NCI-H510A treated with DMSO at 0.1 percent for 48 hours (cell line): ENCODE data around the gene DNER.
"Not testable (repeated sequence)": the region's sequence is repeated elsewhere in the genome, so short reads cannot be mapped to it uniquely, and the experiment has no call there.

ENCODE experiments used
- DNase-seq: peaks from one replicate; lab custom pipeline; 2025; lab: John Stamatoyannopoulos, UW

The DNER gene, protein sequence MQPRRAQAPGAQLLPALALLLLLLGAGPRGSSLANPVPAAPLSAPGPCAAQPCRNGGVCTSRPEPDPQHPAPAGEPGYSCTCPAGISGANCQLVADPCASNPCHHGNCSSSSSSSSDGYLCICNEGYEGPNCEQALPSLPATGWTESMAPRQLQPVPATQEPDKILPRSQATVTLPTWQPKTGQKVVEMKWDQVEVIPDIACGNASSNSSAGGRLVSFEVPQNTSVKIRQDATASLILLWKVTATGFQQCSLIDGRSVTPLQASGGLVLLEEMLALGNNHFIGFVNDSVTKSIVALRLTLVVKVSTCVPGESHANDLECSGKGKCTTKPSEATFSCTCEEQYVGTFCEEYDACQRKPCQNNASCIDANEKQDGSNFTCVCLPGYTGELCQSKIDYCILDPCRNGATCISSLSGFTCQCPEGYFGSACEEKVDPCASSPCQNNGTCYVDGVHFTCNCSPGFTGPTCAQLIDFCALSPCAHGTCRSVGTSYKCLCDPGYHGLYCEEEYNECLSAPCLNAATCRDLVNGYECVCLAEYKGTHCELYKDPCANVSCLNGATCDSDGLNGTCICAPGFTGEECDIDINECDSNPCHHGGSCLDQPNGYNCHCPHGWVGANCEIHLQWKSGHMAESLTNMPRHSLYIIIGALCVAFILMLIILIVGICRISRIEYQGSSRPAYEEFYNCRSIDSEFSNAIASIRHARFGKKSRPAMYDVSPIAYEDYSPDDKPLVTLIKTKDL

DNA sequence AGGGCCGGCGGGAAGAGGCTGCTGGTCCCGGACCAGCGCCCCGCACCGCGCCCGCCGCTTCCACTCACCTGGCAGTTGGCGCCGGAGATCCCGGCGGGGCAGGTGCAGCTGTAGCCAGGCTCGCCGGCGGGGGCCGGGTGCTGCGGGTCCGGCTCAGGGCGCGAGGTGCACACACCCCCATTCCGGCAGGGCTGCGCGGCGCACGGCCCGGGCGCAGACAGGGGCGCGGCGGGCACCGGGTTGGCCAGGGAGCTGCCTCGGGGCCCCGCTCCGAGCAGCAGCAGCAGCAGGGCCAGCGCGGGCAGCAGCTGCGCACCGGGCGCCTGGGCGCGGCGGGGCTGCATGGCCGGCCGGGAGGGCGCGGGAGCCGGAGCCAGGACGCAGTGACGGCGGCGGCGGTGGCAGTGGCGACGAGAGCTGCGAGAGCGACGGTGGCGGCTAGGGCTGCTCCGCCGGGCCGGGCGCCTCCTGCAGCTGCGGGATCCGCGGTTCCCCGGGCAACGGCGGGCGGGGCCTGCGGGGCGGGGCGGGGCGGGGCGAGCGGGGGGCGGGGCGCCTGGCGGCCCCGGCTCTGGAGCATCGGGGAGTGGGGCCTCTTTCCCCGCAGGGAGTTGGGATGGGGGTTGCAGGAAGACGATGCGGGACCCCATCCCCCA is at the start of gene DNER:
Gene DNER, minus strand, starts transcription at position 476 of the 656 bp plus-strand sequence. Its CDS starts 132 bp downstream, at position 344.
- peak; percentile 78 for DNase-seq

DNA sequence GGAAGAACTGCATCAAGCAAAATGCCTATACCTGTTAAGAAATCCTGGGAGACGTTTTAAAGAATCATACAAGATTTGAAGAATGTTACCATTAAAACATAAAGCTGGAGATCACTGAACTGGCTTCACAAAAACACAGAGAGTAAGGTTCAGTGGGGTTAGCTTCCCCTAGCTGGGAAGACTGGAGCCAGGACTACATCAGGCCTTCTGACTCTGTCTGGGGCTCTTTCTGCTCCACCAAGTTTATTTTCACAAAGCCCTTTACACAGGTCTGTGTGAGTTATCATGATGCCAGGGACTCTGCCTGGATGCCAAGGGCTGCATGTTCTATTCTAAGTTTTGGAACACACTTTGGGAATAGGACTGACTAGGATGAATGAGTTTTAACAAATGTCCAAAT is 47.3 kb upstream of the DNER start:
- DNase-seq: no peak

DNA sequence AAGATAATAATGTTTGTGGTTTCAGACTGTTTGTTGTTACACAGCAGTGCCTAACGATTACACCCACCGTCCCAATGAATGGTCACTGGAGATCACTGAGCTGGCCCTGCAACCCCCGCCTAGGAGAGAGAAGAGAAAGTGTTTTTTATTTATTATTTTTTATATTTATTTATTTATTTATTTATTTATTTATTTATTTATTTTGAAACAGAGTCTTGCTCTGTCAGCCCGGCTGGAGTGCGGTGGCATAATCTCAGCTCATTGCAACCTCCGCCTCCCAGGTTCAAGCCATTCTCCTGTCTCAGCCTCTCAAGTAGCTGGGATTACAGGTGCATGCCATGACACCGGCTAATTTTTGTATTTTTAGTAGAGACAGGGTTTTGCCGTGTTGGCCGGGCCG is 43.1 kb upstream of the DNER start:
- DNase-seq: not testable (repeated sequence)

DNA sequence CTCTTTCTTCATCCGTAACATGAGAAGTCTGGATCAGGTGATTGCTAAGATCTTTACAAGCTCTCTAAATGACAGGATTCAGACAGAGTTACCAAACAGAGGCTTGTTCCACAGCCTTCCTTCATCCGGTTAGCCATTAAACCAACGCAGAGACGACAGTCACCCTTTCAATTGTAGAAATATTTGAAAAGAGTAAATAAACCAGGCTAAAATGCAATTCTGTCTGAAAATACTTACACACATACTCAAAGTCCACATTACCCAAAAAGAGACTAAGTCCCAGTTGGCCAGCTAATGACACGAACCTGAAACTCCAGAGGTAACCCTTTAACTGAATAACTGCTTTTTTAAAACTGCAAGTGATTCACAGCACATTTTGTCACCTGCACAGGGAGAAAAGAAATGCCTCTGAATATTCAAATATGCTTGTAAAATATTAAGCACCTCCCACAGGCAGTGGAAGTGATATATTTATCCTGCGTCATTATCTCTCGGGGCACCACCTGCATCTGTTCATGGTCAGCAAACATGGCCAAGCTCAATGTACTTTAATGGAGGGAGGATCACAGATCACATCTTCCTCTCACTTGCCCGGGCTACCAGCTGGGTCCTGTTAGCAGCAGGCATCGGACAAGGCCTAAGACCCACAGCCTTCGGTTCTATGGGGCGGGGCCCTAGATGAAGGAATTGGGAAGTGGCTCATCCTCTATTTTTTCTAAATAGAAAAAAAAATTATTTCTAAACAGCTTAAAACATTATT is 38.8 kb upstream of the DNER start:
- no peak for DNase-seq

DNA sequence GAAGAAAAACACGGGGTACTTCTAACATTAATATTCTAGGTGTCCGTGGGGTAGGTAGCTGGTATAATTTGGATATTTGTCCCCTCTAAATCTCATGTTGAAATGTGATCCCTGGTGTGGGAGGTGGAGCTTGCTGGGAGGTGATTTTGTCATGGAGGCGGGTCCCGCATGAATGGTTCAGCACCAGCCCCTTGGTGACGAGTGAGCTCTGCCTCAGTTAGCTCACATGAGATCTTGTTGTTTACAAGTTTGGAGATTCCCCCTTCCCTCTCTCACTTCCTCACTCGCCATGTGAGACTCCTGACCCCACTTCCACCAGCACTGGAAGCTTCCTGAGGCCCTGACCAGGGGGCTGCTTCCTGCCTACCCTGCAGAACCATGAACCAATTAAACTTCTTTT is 35.4 kb upstream of the DNER start:
- no peak for DNase-seq

DNA sequence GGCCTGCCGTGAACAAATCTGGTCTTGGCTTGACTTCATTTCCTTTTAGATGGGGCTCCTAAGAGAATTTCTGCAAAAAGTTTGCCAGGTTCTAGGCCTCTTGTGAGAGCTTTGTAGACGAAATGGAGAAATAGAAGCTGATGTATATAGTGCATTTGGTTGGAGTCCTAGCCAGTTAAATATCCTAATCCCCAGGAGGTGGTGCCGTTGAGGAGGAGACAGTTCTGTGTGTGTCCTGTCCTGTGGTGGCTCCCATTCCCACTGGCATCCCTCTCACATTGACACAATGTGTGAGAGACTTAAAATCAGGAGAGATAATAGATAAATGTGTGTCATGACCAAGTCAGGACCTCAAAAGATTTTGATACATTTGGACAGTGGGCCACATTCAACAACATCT is 34.6 kb upstream of the DNER start:
- no peak for DNase-seq

DNA sequence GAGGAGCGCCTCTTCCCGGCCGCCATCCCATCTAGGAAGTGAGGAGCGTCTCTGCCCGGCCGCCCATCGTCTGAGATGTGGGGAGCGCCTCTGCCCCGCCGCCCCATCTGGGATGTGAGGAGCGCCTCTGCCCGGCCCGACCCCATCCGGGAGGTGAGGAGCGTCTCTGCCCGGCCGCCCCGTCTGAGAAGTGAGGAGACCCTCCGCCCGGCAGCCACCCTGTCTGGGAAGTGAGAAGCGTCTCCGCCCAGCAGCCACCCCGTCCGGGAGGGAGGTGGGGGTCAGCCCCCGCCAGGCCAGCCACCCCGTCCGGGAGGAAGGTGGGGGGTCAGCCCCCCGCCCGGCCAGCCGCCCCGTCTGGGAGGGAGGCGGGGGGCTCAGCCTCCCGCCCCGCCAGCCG is 28.3 kb upstream of the DNER start:
- DNase-seq: not testable (repeated sequence)

DNA sequence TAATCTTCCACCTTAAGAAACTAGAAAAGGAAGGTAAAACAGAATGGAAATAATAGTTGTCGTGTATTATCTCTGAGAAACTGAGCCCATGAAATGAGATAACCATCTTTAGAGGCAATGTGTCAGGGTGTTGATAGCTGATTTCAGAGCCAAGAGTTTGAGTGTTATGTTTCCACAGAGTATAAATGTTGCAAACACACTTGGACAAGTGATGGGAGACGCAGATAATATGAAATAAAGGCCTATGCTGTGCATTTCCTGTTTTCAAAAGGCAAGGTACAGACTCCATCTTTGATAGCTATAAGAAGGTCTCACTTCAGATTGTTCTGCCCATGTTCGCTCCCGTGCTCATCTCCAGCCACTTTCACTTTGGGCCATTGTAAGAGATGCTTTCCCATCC is 25.9 kb upstream of the DNER start:
- DNase-seq: no peak

DNA sequence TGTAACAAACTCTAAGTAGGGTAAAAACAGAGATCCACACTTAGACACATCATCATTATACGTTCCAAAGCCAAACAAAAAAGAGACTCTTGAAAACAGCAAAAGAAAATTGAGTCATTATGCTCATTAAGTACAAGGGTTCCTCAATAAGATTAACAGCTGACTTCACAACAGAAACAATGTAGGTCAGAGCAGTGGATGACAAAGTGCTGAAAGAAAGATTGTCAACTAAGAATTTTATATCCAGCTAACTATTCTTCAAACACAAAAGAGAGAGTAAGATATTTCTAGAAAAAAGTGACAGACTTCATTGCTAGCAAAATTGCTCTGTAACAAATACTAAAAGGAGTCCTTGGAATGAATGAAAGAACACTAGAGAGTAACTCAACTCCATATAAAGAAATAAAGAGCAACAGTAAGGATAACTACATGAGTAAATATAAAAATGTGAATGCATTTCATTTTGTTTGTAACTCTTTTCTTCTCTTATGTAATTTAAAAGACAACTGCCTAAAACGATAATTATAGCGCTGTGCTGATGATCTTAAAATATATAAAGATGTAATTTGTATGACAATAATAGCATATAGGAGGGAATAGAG is 23.8 kb upstream of the DNER start:
- DNase-seq: no peak

DNA sequence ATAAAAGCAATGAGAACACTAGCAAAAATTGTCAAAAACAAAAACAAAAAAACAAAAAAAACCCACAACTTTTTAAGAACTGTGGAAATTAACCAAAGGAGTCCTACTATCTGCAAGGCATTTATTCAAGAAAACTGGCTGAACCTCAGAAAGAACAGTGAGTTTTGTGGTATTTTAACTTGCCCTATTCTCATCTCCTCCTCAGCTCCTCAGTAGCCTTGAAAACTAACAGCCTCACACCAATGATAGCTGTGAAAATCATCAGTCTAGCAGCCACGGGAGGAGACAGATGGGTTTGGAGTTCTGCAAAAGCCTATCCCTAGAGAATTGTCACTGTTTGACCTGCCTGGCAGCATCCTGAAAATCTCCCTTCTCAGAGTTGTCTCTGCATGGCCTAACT is 20.1 kb upstream of the DNER start:
- no peak for DNase-seq

DNA sequence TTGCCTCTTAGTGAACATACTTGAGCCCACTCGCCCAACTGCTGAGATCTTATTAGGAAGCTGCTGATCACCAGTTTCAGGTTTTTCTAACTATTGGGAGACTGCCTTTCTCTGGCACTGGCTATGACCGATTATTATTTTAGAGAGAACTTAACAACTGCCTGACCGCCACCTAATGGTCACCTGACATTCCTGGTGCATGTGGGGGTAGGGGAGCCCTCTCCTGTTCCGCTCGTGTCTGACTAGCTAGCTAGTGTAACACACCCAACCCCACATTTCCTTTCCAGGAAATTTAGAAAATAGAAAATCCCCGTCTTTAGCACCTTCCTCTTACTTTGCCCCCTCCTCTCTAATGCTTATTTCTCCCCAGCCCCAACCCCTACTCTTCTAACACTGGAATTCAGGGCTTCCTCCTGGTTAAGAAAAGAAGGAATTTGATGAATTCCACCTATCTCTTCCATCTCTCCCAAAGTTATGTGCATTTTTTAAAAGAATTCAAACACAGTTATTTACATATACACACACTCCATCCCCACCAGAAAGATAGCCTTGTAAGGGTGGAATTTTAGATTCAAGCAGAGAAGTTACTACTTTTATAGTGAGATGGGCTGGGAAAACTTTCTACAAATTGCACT is 19.4 kb upstream of the DNER start:
- DNase-seq: no peak

DNA sequence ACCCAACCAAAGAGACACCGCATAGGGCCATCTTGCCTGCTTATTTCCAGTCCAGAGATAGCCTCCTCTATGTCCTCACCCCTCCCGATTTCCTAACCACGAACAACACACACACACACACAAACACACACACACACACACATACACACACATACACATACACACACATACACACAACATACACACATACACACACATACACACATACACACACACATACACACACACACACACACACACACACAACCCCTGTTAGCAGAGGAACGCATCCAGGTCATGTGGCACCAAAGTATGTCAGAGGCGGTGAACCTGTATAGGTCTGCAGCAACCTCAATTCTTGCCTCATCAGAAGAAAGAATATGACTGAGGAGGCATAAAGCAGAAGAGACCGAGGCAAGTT is 18.5 kb upstream of the DNER start:
- DNase-seq: no peak

DNA sequence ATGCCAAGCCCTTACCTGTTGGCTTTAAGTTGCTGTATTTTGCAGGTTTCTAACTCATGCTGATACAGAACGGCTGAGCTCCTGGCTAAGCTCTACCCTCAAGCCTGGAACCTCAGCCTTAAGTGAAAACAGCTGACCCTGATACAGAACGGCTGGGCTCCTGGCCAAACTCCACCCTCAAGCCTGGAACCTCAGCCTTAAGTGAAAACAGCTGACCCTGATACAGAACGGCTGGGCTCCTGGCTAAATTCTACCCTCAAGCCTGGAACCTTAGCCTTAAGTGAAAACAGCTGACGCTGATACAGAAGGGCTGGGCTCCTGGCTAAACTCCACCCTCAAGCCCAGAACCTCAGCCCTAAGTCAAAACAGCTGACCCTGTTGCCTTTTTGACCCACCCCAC is 17.6 kb upstream of the DNER start:
- DNase-seq: no peak

DNA sequence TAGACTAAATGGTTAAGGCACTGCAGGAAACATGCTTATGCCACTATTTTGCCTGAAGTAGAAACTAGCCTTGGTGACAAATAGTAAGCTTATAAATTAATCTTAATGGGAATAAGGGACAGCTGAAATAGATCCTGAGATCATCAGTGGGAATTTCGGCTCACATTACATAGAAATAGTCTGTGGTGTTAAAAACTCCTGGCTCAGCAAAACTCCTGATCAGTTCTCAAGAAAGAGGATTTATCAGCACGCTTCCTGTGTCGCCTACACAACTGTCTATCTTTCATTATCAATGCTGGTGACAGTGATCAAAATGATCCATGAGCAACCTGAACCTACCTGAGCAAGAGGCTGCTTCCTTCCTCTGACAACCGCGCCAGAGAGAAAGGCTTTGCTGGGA is 17.0 kb upstream of the DNER start:
- DNase-seq: no peak

DNA sequence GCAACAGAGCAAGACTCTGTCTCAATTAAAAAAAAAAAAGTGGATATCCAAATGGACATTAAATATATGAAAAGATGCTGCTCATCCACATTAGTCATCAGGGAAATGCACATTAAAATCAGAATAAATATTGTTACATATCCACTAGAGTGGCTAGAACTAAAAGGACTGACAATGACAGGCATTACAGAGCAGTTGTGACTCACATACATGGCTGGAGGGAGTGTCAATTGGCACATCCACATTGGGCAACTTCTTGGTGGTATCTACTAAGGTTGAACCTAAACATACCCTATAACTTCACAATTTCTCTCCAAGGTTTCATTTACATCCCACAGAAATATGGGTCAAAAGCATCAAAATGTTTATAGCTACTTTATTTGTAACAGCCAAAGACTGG is 14.0 kb upstream of the DNER start:
- DNase-seq: no peak

DNA sequence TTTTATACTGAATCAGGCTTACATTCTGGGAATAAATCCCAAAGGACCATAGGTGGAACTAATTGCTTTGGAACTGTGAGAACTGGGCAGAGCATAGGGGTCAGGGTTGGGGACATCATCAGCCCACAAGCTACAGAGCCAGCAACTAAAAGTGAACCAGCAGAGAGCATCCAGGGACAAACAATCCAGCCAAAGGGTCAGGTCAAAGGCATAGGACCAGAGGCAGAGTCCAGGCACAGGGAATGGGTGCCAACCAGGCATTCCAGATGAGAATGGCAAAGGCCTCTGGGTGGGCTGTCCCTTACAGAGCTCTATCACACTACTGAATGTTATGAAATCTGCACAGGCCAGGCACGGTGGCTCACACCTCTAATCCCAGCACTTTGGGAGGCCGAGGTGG is 12.3 kb upstream of the DNER start:
- no peak for DNase-seq

DNA sequence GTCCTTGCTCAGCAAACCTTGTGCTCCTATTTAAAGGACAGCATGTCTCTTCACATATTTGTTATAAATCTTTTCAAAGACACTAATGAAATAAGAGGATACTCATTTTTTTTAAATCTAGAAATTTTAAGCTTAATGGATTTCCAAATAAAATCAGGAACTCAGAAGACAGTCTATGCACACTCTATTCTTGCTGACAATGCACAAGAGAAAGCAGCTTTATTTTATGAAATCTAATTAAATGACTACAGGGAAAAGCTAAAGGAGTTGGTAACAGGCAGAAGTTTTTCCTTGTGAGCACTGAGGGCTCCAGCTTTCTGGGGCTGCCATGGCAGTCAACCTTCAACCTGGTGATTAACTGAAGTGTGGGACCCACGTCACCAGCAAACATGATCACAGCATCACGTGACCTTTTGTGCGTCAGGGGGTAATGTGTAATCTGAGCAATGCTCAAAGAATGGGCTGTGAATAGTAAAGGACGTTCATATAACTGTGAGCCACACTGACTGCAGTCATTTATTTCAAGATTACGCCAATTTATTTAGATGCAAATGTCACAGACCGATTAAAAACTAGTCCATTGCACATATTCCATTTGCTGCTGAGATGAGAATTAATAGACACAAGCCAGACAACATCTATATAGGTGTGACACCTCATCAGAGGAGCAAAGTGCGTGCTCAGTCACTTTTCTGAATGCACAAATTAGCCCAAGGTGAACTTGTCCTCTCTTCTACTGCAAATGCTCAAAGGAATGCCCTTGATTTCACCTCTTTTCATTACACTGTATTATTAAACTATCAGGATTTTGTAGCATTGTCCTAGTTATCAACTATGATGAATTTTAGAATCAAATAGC is 11.6 kb upstream of the DNER start:
- peak; percentile 66 for DNase-seq

DNA sequence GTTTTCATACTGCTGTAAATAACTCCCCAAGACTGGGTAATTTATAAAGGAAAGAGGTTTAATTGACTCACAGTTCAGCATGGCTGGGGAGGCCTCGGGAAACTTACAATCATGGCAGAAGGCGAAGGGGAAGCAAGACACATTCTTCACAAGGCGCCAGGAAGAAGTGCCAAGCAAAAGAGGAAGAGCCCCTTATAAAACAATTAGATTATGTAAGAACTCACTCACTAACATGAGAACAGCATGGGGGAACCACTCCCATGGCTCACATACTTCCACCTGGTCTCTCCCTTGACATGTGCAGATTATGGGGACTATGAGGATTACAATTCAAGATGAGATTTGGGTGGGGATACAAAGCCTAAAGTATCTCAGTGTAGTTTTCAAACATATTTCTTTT is 8.8 kb upstream of the DNER start:
- DNase-seq: not testable (repeated sequence)

DNA sequence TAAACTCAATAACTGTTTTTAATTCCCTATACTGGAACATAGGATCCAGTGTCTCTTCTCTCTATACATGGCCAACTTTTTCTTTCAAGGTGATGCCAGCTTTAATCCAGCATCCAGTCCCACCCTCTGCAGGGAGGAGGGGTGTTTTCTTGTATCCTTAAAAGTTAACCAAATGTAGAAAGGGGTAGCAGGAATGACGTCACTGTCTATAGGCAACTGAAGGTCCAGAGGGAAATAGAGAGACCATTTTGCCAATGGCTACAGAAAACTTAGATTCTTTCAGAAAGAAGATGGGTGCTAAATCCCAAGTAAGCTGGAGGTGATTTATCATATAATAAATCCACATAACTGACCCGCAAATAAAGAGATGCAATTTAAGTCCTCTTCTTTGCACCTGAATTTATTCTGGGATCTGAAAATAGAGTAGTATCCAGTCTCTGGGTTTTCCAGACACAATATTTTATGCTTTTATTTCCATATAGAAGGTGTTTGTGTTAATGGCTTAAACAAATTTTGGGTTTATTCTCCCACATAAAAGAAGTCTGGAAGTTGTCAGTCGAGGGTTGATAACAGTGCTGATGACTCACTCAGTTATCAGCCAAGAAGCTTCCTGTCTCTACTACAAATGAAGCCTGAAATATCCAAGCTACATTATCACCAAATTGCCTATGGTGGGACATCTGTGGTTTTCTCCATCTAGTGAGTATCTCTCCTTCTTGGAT is 5.7 kb upstream of the DNER start:
- DNase-seq: no peak

DNA sequence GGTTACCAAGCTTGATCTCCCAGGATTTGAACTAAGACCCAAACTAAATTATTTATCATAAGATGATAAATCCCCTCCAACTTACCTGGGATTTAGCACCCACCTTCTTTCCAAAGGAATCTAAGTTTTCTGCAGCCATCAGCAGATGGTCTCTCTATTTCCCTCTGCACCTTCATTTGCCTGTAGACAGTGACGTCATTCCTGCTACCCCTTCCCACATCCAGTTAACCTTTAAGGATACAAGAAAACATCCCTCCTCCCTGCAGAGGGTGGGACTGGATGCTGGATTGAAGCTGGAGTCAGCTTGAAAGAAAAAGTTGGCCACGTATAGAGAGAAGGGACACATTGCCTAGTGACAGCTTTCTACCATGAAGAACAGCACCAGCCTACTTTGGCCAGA is 3.7 kb upstream of the DNER start:
- no peak for DNase-seq
